DMS79 treated with DMSO at 0.1 percent for 48 hours (cell line): ENCODE measurements around the gene SH3BGRL.

Experiments
- DNase-seq: peaks from one replicate; lab custom pipeline; 2025; lab: John Stamatoyannopoulos, UW

Gene SH3BGRL

GRCh38 chrX:81201671-81202455 is at the start of gene SH3BGRL, which contains the start of gene HMGN5:
Gene SH3BGRL (plus strand): TSS chrX:81202102. CDS start chrX:81202201, 99 bp downstream.
Gene HMGN5 (minus strand): TSS chrX:81201913. CDS start chrX:81121549, 80,364 bp downstream.
- DNase-seq, result no peak

- DNase-seq, result no peak
These were observed 33.5 kb upstream of the SH3BGRL start for GRCh38 chrX:81168391-81168790.

- DNase-seq, result no peak
These were observed 27.6 kb upstream of the SH3BGRL start for GRCh38 chrX:81174286-81174685.

GRCh38 chrX:81195259-81195658 is 6.6 kb upstream of the SH3BGRL start:
- DNase-seq, result no peak

GRCh38 chrX:81195712-81196111 is 6.2 kb upstream of the SH3BGRL start:
- no peak for DNase-seq

GRCh38 chrX:81201071-81201470 is 831 bp upstream of the SH3BGRL start:
- no peak for DNase-seq

- DNase-seq, result no peak
These were observed 536 bp downstream of the SH3BGRL start for GRCh38 chrX:81202456-81202819.

- no peak for DNase-seq
These were observed 1.0 kb downstream of the SH3BGRL start for GRCh38 chrX:81202943-81203342.

- DNase-seq, result no peak
These were observed 3.6 kb downstream of the SH3BGRL start for GRCh38 chrX:81205551-81205950.

- DNase-seq, result no peak
These were observed 4.6 kb downstream of the SH3BGRL start for GRCh38 chrX:81206476-81206875.

- DNase-seq, result no peak
These were observed 7.0 kb downstream of the SH3BGRL start for GRCh38 chrX:81208916-81209315.

GRCh38 chrX:81215685-81216084 is 13.8 kb downstream of the SH3BGRL start:
- no peak for DNase-seq

GRCh38 chrX:81229229-81229628 is 27.3 kb downstream of the SH3BGRL start:
- no peak for DNase-seq

GRCh38 chrX:81229901-81230300 is 28.0 kb downstream of the SH3BGRL start:
- no peak for DNase-seq

- DNase-seq, result no peak
These were observed 29.6 kb downstream of the SH3BGRL start for GRCh38 chrX:81231476-81231875.

- no peak for DNase-seq
These were observed 30.3 kb downstream of the SH3BGRL start for GRCh38 chrX:81232218-81232617.

GRCh38 chrX:81237516-81237915 is 35.6 kb downstream of the SH3BGRL start:
- no peak for DNase-seq

- no peak for DNase-seq
These were observed 36.3 kb downstream of the SH3BGRL start for GRCh38 chrX:81238166-81238565.

- no peak for DNase-seq
These were observed 38.9 kb downstream of the SH3BGRL start for GRCh38 chrX:81240701-81241331.

GRCh38 chrX:81241753-81242152 is 39.9 kb downstream of the SH3BGRL start:
- no peak for DNase-seq

- DNase-seq, result no peak
These were observed 54.0 kb downstream of the SH3BGRL start for GRCh38 chrX:81255876-81256275.

- no peak for DNase-seq
These were observed 55.9 kb downstream of the SH3BGRL start for GRCh38 chrX:81257817-81258216.

- no peak for DNase-seq
These were observed 57.3 kb downstream of the SH3BGRL start for GRCh38 chrX:81259020-81259713.
